A673 (cell line): ENCODE measurements around the gene SCGB1A1. TPM values are rescaled to one million over a fixed set of nuclear protein-coding genes. Genes with fewer than 3 reads are reported as not detected.

Source experiments
- BruUV-seq: library from RNA; stranded (reverse); fragments of 400-500 nt; replicated peaks from 2 replicates; lab custom pipeline; 2021; lab: Mats Ljungman, UMichigan
- CTCF ChIA-PET: fragments of 300-600 bp; sonication (Branson Sonifier 250); formaldehyde crosslinking; loops from one replicate; lab custom pipeline; 2022; ENCODE audit warnings: antibody characterized with exemption; lab: Charles Lee
- POLR2A ChIA-PET: fragments of 300-600 bp; sonication (Branson Sonifier 250); formaldehyde crosslinking; loops from one replicate; lab custom pipeline; 2022; ENCODE audit warnings: antibody characterized with exemption; ENCODE audit not compliant: low non-redundant PET; lab: Charles Lee
- DNase-seq: peaks from one replicate; pipeline ENCODE4 v3.0.0-alpha.2; 2015; ENCODE audit warnings: low spot score
- H3K27ac ChIP-seq: fragments of 200-600 bp; sonication (generic); 2 replicates; pipeline ENCODE4 v1.5.1; 2016; ENCODE audit warnings: mixed run types, low read depth, mild to moderate bottlenecking, mixed read lengths, antibody characterized with exemption, low read length; ENCODE audit not compliant: poor library complexity, severe bottlenecking
- H3K27me3 ChIP-seq: fragments of 200-600 bp; sonication (generic); replicated peaks from 2 replicates; pipeline ENCODE4 v1.6.1; 2017; ENCODE audit warnings: mixed run types, low read depth, mild to moderate bottlenecking, mixed read lengths, antibody characterized with exemption, low read length; ENCODE audit not compliant: insufficient read depth, poor library complexity
- H3K36me3 ChIP-seq: fragments of 200-600 bp; sonication (generic); 2 replicates; pipeline ENCODE4 v1.6.1; 2016; ENCODE audit warnings: mixed run types, mild to moderate bottlenecking, mixed read lengths, antibody characterized with exemption, low read length; ENCODE audit not compliant: insufficient read depth, poor library complexity, severe bottlenecking
- H3K4me1 ChIP-seq: fragments of 200-600 bp; sonication (generic); 2 replicates; pipeline ENCODE4 v1.6.1; 2017; ENCODE audit warnings: mixed run types, mild to moderate bottlenecking, mixed read lengths, antibody characterized with exemption, low read length; ENCODE audit not compliant: insufficient read depth, poor library complexity, severe bottlenecking
- H3K4me3 ChIP-seq: fragments of 200-600 bp; sonication (generic); 2 replicates; pipeline ENCODE4 v1.5.1; 2016; ENCODE audit warnings: low read depth, mixed run types, mild to moderate bottlenecking, mixed read lengths, low read length; ENCODE audit not compliant: poor library complexity, severe bottlenecking
- H3K9me3 ChIP-seq: fragments of 200-600 bp; sonication (generic); 2 replicates; pipeline ENCODE4 v1.6.1; 2016; ENCODE audit warnings: mixed run types, low read depth, mild to moderate bottlenecking, mixed read lengths, antibody characterized with exemption, low read length; ENCODE audit not compliant: poor library complexity, severe bottlenecking
- CTCF ChIP-seq: fragments of 300-800, 200-600 bp; sonication (generic); conservative IDR thresholded peaks from 2 replicates; pipeline ENCODE4 v1.5.1; 2017; ENCODE audit warnings: low read depth, mild to moderate bottlenecking, antibody characterized with exemption, low read length, moderate library complexity, mixed read lengths
- EZH2 ChIP-seq: fragments of 200-600 bp; sonication (generic); IDR thresholded peaks from 2 replicates; pipeline ENCODE4 v1.6.1; 2017; ENCODE audit warnings: borderline replicate concordance, low read depth, mild to moderate bottlenecking, mixed read lengths, antibody characterized with exemption, low read length; ENCODE audit not compliant: poor library complexity, severe bottlenecking
- intact Hi-C: fragments of 100-400 bp; cut with micrococcal nuclease; formaldehyde crosslinking; loops from one replicate; pipeline ENCODE4 v1.10.0; 2022; ENCODE audit not compliant: unreplicated experiment
- total RNA-seq: library from RNA; stranded (reverse); gene quantifications from 2 replicates; pipeline ENCODE4 v1.2.3, GENCODE V29; 2021

SCGB1A1 gene
- total RNA-seq, 1 experiment from 2014 or later = not detected

GRCh38 chr11:62432695-62433094 is 13.9 kb downstream of the SCGB1A1 start:
- DNase-seq = no peak
- ChIA-PET POLR2A (no interaction called here), CTCF (no interaction called here)
- Histone ChIP-seq H3K4me1 (no peaks in the 10 kb centered on the region), H3K36me3 (no peaks in the 10 kb centered on the region), H3K4me3 (no peak overlapping the region), H3K27ac (no peak overlapping the region), H3K27me3 (no peaks in the 10 kb centered on the region), H3K9me3 (no peaks in the 10 kb centered on the region)
- no TSS peak for BruUV-seq
- intact Hi-C loops = no loop called here
- TF ChIP-seq CTCF (no peak), EZH2 (no peak)

- no peak overlapping the region for H3K27ac ChIP-seq
- no TSS peak for BruUV-seq
- H3K36me3 ChIP-seq = no peaks in the 10 kb centered on the region
- no peaks in the 10 kb centered on the region for H3K9me3 ChIP-seq
- intact Hi-C loops = no loop called here
- no peak for DNase-seq
- no peaks in the 10 kb centered on the region for H3K27me3 ChIP-seq
- H3K4me1 ChIP-seq = no peaks in the 10 kb centered on the region
- ChIA-PET POLR2A (no interaction called here), CTCF (interaction anchor here (0.7 kb wide), 1 partner anchor 8 kb away, joined by 5 read pairs; no protein-coding TSS in a partner anchor)
- TF ChIP-seq EZH2 = no peak
- TF ChIP-seq CTCF = no peak
- no peak overlapping the region for H3K4me3 ChIP-seq
Observed at GRCh38 chr11:62433141-62433903, 14.5 kb downstream of the SCGB1A1 start.

- CTCF ChIA-PET = interaction anchor here (0.7 kb wide), 1 partner anchor 9 kb away, joined by 5 read pairs; no protein-coding TSS in a partner anchor
- DNase-seq = no peak
- intact Hi-C loops = no loop called here
- Histone ChIP-seq H3K4me3 (no peak overlapping the region), H3K36me3 (no peaks in the 10 kb centered on the region), H3K27me3 (no peaks in the 10 kb centered on the region), H3K27ac (no peak overlapping the region), H3K9me3 (no peaks in the 10 kb centered on the region), H3K4me1 (no peaks in the 10 kb centered on the region)
- TF ChIP-seq EZH2 = no peak
- TF ChIP-seq CTCF = no peak
- BruUV-seq = no TSS peak
- POLR2A ChIA-PET = no interaction called here
Observed at GRCh38 chr11:62433904-62434276, 15.1 kb downstream of the SCGB1A1 start.
